HuH-7 (cell line): Measurements from ENCODE around the gene NDST4.
"Not testable (repeated sequence)": the region's sequence is repeated elsewhere in the genome, so short reads cannot be mapped to it uniquely, and the experiment has no call there.

Experiments
- DNase-seq: peaks from one replicate; pipeline ENCODE4 v3.0.0; 2011; ENCODE audit warnings: low spot score

NDST4 gene

DNA sequence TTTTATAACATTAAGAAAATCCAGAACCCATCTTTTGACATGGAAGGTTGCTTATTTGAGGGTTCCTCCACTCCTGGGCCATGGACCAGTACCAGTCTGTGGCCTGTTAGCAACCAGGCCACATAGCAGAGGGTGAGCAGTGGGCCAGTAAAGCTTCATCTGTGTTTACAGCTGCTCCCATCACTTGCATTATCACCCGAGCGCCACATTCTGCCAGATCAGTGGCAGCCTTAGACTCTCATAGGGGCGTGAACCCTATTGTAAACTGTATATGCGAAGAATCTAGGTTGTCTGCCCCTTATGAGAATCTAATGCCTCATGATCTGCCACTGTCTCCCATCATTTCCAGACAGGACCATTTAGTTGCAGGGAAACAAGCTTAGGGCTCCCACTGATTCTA is 58.6 kb downstream of the NDST4 start:
- no peak for DNase-seq

DNA sequence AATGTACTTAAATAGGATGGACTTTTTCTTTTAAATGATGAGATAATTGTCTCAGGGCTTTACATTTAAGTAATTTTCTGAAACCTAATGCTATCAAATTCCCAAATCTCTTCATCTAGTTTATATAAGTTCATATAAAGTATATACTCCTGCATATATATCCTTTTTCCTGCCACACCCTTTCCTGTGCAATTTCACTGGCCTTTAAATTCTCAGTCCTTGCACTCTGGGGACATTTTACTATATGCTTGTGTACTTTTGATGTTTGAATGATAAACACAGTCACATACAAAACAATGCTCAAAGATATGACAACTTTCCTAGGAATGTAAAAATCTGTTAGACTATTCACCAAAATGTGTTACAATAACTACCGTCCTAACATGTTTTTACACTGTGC is 60.1 kb downstream of the NDST4 start:
- no peak for DNase-seq

DNA sequence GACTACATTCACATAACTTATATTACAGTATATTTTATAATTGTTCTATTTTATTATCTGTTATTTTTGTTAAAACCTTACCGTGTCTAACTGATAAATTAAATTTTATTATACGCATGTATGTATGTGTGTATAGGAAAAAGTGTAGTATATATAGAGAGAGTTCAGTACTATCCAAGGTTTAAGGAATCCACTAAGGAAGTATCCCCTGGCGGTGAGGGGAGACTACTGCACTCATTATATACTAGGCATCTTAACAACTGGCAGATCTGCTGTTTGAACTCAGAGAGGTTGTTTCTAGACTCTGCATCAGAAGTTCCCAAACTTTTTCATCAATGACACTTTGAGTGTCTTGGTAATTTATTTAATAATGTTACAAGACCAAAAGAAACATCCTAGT is 70.9 kb downstream of the NDST4 start:
- DNase-seq: no peak

DNA sequence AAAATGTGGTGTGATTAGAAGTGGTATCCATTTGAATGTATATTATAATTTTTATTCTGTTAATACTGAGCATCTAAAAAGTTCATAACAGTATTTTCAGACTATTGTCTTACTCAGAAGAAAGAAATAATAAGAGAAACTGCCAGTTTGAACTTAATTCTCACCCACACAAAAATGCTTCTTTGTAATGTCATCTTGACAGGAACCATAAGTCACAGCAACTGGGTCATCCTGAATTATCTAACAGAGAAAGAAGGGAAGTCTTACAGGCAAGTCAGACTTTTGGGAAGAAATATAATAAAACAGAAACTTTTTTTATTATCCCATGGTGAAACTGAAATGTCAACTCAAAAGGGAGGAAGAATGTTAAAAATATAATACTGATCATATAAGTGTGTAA is 83.1 kb downstream of the NDST4 start:
- DNase-seq: no peak

DNA sequence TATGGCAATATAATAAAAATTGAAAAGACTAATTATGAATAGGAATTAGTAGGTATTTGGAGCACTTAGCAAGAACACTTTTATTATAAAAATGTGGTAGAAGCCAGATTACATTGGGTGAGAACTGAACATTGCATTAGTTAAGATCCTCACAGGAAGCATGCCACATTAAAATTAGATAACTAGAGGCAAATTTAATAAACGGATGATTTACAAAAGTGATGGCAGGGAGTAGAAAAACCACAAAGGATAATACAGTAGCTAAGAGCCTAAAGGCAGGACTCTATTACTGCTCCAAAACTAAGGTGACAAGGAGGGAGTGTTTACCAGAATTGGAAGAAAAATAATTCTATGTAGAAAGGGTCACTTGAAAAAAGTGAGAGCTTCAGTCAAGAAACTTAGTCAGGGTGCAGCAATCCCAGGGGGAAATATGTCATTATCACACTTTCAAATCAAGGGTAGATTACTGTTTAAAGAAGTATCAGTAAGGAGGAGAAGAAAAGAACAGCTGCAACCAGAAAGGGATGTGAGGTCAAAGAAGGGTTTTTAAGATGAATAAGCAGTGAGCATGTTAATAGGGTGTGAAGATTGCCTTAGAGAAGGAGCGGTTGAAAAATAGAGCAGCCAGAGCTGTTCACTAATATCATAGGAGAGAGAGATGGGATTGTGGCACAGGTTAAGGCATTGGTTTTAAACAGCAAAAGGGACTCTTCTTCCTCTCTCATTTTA is 84.6 kb downstream of the NDST4 start:
- DNase-seq: no peak

DNA sequence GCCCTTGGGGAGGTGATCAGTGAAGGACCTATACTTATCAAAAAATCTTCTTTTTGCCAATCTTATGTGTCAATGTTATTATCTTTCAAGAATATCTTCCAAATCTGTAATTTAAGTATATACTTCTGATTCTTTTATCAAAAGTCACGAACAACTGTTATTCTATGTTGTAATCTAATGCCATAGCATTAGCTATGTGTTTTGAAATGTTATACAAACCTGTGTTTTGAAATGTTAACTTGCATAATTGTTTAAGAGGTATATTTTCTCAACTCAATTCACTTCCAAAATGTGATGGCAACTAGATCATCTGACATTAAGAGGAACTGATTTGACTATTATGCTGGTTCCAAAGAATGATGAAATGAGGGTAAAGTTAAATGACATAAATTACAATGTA is 113.5 kb downstream of the NDST4 start:
- DNase-seq: no peak

DNA sequence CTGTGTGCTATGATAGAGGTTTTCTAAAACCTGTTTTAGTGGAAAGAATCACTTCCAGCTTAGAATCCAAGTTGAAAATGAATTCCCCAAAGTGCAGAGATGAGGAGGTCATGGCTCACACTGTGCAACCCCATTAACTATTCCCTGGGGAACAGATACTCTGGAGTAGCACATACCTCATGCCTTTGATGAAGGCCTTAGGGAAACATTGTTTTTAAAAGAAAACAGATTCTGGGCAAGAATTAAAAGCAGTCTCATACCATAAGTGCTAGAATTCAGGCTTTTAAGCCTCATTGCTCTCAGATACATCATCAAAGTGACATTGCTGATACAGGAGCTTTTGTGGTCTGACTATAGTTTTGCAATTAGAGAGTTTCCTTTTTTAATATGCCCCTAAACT is 115.1 kb downstream of the NDST4 start:
- DNase-seq: no peak

DNA sequence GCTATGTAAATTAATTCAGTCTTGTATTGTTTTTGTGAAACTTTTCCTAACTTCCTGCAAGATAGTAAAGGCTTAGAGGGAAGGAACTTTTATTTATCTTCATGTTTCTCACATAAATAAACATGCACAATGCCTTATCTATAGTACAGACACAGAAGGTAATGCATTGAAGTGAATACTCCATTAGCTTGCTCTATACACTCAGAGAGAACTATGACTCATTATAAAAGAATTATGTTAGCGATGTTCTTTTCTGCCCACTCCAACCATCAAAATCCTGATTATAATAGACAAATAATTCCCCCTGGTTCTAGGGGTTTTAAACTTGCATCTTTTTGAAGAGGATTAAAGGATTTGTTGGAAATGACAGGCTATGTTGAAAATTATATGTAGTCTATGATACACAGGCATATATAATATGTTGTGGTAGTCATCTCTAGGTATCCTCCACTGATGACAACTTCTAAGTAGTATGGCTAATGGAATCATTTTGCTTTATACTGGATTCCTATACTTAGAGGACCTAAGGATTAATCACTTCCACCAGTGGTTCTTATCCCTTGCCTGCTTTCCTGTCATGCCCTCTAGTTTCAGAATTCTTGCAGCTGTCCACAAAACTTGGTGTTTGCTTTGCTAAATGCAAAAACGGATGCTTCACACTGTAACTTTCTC is 115.7 kb downstream of the NDST4 start:
- DNase-seq: no peak

DNA sequence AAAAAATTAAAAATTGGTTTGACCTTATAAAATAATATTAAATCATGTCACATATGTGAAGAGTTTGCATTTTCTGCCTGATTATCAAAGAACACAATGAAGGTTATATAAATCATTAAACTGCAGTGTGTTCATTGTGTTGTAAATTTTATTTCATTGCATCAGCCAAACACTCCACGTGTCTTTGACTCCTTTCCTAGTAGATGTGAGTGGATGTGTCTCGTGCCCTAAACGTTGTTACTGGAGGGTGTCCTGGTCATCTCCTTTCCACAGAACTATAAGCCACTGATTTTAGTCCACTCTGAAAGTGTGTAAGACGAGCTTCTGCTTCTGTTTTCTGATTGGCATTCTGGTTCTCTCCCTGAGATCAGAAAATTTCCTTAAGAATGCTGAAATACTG is 127.3 kb downstream of the NDST4 start:
- DNase-seq: no peak

DNA sequence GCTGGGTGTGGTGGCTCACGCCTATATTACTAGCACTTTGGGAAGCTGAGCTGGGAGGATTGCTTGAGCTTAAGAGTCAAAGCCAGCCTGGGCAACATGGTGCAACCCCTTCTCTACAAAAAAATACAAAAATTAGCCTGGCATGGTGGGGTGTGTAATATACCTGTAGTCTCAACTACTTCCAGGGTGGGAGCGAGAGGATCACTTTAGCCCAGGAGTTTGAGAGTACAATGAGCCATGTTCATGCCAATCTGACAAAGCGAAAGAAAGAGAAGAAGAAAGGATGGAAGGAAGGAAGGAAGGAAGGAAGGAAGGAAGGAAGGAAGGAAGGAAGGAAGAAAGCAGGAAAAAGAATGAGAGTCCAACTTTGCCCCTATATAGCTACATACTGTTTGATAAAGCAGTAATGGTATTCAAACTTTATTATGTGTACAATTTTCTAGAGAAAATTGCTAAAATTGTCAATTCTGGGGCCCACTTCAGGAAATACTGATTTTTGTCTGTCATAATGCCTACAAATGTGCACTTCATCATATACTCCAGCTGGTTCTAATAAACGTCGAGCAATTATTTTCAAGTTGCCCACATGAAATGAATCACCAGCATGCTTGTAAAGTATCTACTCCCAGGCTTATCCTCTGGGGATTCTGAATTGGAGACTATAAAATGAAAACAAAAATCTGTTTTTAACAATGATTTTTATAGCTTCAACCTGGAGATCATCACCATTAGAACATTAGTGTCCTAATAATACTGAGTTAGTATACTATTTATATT is 132.3 kb downstream of the NDST4 start:
- DNase-seq: no peak

DNA sequence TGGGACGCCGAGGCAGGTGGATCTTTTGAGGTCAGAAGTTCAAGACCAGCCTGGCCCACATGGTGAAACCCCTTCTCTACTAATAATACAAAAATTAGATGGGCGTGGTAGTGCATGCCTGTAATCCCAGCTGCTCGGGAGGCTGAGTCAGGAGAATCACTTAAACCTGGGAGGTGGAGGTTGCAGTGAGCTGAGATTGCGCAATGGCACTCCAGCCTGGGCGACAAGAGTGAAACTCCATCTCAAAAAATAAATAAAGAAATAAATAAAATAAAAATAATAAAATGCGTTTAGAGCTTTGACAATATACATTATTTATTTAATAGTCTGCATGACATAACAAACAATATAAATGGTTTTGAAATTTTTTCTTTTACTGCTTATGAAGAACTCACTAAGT is 133.0 kb downstream of the NDST4 start:
- DNase-seq: not testable (repeated sequence)

DNA sequence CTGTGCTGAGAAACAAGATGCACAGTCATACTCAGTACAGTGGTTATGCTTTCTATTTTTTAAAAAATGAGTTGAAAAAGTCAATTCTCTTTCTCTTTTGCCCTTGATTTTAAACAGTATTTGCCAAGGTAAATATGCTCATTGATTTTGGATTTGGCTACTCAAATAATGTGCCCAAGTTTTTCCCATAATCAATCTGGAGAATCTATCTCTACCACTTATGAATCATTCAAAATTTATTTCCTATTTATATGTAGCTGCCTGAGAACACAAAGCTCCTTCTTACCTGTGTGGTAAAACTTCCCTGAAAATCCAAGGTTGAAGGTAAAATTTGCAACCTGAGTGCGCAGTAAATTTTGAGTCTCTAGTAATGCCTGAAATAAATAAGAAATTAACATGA is 136.5 kb downstream of the NDST4 start:
- no peak for DNase-seq

DNA sequence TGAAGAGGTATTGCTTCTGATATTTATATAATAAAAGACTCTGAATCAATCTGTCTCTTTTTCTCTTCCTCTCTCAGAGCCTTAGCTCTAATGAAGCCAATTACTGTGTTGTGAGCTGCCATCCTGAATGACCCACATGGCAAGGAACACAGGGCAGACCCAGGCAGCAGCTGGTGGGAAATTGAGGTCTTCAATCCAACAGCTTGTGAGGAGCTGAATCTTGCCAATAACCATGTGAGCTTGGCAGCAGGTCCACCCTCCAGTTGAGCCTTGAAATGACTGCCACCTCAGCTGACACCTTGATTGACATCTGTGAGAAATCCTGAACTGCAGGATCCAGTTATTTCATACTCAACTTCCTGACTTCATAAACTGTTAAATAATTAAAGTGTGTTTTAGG is 149.4 kb downstream of the NDST4 start:
- DNase-seq: no peak

DNA sequence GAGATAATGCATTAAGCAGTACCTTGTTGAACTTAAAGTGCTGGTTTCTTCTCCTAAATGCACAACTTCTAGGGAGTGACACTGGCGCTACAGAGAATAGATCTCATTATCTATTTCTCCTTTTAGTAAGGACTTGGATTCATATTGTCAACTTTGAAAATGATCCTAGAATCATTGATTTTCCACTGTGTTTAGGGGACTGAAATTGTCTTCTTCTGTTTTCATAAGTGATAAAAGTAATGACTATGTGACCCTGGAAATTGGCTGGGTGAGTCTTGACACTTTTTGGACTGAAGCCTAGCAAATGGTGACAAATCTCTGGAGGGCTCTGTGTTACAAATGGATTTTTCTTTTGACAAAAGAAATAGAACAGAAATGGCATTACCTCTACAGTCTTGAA is 167.8 kb downstream of the NDST4 start:
- DNase-seq: no peak

DNA sequence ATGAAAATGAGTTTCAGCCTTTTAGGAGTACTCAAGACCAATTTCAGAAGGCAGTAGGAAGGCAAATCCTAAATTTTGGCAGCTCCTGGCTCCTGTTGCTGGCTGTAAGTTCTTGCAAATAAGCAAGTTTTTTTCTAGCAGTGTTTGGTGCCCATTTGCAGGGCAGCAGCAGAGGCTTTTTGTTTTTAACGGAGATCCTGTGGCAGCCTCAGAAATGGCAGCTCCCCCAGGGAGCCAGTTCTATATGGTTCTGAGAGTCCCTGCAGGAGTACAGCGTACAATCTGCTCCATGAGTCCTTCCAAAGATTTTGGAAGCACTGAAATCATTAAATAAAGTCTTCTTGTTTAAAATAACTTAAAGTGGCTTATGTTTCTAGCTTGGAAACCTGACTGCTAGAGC is 171.9 kb downstream of the NDST4 start:
- no peak for DNase-seq

DNA sequence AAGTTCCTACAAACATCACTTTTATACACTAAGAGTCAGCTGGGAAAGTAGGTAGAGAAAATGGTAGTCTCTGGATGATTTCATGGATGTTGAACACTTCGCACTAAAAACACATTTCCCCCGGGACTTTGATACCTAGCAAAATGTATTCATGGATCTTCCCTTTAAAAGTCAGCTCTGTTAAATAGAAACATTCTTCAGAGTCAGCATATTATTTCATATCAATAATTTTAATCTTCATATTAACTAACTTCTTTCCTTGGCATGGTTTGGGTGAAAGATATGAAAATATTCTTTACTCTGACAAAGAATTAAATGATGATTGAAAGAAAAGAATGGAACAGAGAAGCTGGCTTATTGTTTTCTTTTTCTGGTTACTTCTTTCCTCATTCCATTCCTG is 185.5 kb downstream of the NDST4 start:
- DNase-seq: no peak

DNA sequence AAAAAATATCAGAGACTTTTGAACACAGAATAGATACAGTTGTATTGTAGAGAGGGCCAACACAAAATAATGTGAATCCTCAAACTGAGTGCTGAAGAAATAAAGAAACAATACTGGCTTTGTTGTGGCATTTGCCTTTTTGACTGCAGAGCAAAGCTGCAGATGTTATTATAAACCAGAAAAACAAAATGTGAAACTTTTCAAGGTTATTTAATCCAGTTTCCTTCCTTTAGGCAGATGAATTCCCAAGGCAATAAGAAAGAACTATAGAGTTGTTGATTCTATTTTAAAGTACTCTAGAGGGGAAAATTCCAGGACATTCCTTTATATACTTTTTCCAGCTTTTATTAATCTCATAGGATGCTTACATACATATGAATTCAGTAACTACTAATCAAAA is 186.8 kb downstream of the NDST4 start:
- no peak for DNase-seq

DNA sequence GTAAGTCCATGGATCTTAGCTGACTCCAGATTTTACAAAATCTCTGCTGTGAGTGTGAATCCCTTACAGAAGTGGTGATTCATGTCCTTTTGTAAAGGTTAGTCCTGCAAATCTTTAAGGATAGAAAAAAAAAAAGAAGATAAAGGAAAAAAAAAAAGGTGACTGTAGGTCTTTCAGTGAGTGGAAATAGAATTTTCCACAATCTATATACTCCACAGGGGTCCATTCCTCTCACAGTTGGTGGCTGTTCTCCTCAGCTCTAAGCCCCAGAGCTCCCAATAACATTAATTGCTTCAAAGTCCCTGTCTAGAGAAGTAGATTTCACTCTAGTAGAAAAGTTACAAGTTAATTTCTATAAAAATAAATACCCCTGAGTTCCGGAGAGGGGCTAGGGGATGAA is 189.1 kb downstream of the NDST4 start:
- no peak for DNase-seq

DNA sequence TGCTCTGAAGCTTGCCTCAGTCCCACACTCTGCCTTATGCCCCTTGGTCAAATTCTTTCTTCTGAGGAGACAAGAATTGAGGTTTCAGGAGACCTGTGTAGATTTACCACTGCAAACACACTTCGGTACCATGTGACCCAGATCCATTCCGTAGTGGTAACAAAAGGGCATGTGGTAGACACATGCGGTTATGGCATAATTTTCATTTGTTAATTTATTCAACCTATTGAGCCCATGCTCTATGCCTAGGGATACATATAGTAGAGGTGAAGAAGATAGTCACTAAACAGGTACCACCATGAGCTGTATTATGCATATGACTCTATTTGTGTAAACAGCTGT is 190.9 kb downstream of the NDST4 start:
- DNase-seq: no peak

DNA sequence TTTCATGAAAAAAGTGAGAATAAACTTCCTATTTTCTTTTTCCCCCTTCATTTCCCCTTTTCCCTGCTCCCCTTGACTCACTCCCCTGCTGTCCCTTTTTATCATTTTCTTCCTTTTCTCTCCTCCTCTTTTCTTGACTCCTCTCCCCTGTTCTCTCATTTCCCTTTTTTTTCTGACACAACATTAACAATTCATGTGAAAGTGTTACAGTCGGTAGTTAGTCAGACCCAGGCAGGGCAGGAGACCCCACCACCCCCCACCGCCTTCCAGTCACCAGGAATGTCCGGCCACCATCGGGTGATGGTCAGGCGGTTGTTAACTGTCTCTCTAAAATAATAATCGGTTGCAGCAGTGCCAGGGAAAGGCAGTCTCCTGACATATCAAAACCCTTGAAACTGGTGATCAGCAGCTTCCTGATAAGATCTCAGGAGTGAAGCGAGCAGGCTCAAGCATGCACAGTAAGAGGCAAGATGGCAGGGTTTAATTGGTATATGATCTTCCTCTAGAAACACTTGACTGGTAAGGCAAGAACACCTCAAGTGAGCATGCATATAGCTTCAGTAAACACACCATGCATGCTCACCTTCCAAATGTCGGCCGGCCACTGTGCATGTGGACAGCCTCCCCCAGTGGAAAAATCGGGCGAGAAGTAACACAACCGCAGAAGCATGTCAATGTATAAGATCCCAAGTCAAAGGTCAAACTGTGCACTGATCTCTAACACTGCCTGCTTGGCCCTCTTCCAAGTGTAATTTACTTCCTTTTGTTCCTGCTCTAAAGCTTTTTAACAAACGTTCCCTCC is 191.4 kb downstream of the NDST4 start:
- DNase-seq: no peak

DNA sequence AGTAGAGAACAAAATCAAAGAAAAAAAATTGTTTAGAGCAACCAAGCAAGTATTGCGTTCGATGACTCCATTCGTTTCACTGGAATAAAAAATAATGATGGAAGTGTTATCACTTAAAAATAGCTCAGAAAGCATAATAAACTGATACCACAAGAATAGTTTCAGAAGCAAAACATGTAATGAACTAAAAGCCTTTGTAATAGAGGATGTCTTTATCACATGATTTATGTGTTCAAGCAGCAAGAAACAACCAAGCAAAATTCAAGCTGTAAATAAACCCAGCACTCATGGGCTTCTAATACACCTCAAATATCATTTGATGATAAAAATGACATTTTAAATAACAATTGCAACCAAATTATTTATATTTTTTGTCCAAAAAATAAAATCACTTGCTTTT is 192.2 kb downstream of the NDST4 start:
- no peak for DNase-seq

DNA sequence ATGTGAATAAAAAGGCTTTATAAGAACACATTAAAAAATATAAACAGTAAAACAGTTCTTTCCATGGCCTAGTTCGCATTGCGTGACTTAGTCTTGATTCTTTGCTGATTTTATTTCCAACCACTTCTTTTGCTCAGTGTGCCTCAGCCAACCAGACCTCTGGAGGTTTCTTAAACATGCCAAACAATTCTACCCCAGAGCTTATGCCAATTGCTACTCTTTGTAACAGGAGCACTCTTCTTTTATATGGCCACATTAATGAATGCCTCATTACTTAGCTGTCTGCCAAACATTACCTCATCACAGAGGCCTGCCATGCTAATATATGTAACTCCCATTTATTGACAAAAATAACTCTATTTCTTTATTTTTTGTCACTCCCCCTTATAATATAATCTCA is 202.3 kb downstream of the NDST4 start:
- no peak for DNase-seq

DNA sequence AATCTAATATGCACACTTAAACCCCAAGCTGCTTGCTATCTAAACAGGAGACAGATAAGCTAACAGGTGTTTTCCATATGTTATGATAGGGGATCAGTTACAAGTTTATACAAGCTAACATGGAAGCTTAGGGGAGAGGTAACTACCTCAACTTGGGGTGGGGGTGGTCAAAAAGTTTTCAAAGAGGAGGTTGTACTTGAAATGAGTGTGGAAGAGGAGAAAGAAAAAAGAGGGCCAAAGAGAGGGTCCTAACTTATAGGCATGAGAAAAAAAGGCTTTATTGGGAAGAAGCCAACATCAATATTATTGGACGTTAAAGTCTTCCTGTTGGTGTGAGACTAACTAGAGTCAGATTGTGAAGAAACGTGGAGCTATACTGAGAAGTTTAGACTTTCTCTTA is 205.9 kb downstream of the NDST4 start:
- no peak for DNase-seq
